T-helper 2 cell treated with Interferon-gamma antibody and Interleukin-4, amounts not matched to agents 5 μg/mL and 100 μg/mL, for 36 hours (primary cell): Measurements from ENCODE around the gene TBL3.

Experiments
- DNase-seq: peaks from one replicate; pipeline ENCODE4 v3.0.0; 2021; ENCODE audit warnings: low spot score
- H3K27ac Mint-ChIP-seq: one replicate; pipeline ENCODE4 v1.8.0; 2021; ENCODE audit warnings: mild to moderate bottlenecking, mixed read lengths
- H3K27me3 Mint-ChIP-seq: one replicate; pipeline ENCODE4 v1.8.0; 2021; ENCODE audit warnings: low read depth, mixed read lengths
- H3K36me3 Mint-ChIP-seq: one replicate; pipeline ENCODE4 v1.8.0; 2021; ENCODE audit warnings: low read depth, mixed read lengths
- H3K4me1 Mint-ChIP-seq: one replicate; pipeline ENCODE4 v1.8.0; 2021; ENCODE audit warnings: low read depth, mixed read lengths
- H3K4me3 Mint-ChIP-seq: one replicate; pipeline ENCODE4 v1.8.0; 2022; ENCODE audit warnings: mild to moderate bottlenecking, moderate library complexity, mixed read lengths
- H3K9me3 Mint-ChIP-seq: one replicate; pipeline ENCODE4 v1.8.0; 2021; ENCODE audit warnings: mixed read lengths

TBL3 gene

GRCh38 chr16:1965396-1966001 lies 6.4 kb upstream of the TBL3 start:
- peak overlapping the region; percentile 97 for H3K27ac Mint-ChIP-seq
- no peak for DNase-seq
- H3K9me3 Mint-ChIP-seq, result no peaks in the 10 kb centered on the region
- no peaks in the 10 kb centered on the region for H3K27me3 Mint-ChIP-seq
- H3K4me3 Mint-ChIP-seq, result peak overlapping the region; percentile 97
- H3K4me1 Mint-ChIP-seq, result peaks cover 23% of the 10 kb centered on the region
- peaks cover 37% of the 10 kb centered on the region for H3K36me3 Mint-ChIP-seq

- Mint-ChIP-seq H3K36me3 (peaks cover 30% of the 10 kb centered on the region), H3K27ac (peak within 1 kb of the TSS; percentile 97), H3K4me1 (peaks cover 18% of the 10 kb centered on the region), H3K27me3 (no peaks in the 10 kb centered on the region), H3K4me3 (peak within 1 kb of the TSS; percentile 97), H3K9me3 (no peaks in the 10 kb centered on the region)
- DNase-seq, result no peak
Measured at GRCh38 chr16:1966460-1966859, 5.4 kb upstream of the TBL3 start, which contains the start of gene RNF151. Gene RNF151 (plus strand): TSS chr16:1966856. CDS start chr16:1966882, 26 bp downstream.

- Mint-ChIP-seq H3K27ac (no peak overlapping the region), H3K4me3 (no peak overlapping the region), H3K4me1 (peaks cover 23% of the 10 kb centered on the region), H3K27me3 (no peaks in the 10 kb centered on the region), H3K9me3 (no peaks in the 10 kb centered on the region), H3K36me3 (peaks cover 13% of the 10 kb centered on the region)
- DNase-seq, result no peak
Measured at GRCh38 chr16:1968146-1968953, 3.5 kb upstream of the TBL3 start.

- H3K36me3 Mint-ChIP-seq, result peaks cover 7% of the 10 kb centered on the region
- peak overlapping the region; percentile 97 for H3K4me3 Mint-ChIP-seq
- H3K4me1 Mint-ChIP-seq, result peaks cover 14% of the 10 kb centered on the region
- no peak for DNase-seq
- H3K9me3 Mint-ChIP-seq, result no peaks in the 10 kb centered on the region
- peak overlapping the region; percentile 98 for H3K27ac Mint-ChIP-seq
- no peaks in the 10 kb centered on the region for H3K27me3 Mint-ChIP-seq
Measured at GRCh38 chr16:1972490-1972877, 631 bp downstream of the TBL3 start.

- no peak for DNase-seq
- H3K4me1 Mint-ChIP-seq, result peaks cover 14% of the 10 kb centered on the region
- H3K36me3 Mint-ChIP-seq, result peaks cover 9% of the 10 kb centered on the region
- peak overlapping the region; percentile 34 for H3K4me3 Mint-ChIP-seq
- H3K27ac Mint-ChIP-seq, result no peak overlapping the region
- H3K9me3 Mint-ChIP-seq, result no peaks in the 10 kb centered on the region
- no peaks in the 10 kb centered on the region for H3K27me3 Mint-ChIP-seq
Measured at GRCh38 chr16:1973461-1974156, 1.8 kb downstream of the TBL3 start.

- no peak for DNase-seq
- H3K4me3 Mint-ChIP-seq, result no peak overlapping the region
- no peaks in the 10 kb centered on the region for H3K27me3 Mint-ChIP-seq
- H3K36me3 Mint-ChIP-seq, result peaks cover 9% of the 10 kb centered on the region
- no peak overlapping the region for H3K27ac Mint-ChIP-seq
- no peaks in the 10 kb centered on the region for H3K9me3 Mint-ChIP-seq
- peaks cover 14% of the 10 kb centered on the region for H3K4me1 Mint-ChIP-seq
Measured at GRCh38 chr16:1974157-1975070, 2.6 kb downstream of the TBL3 start.

- H3K4me1 Mint-ChIP-seq, result peaks cover 14% of the 10 kb centered on the region
- H3K9me3 Mint-ChIP-seq, result no peaks in the 10 kb centered on the region
- H3K4me3 Mint-ChIP-seq, result no peak overlapping the region
- DNase-seq, result no peak
- H3K27me3 Mint-ChIP-seq, result peaks cover 5% of the 10 kb centered on the region
- peaks cover 9% of the 10 kb centered on the region for H3K36me3 Mint-ChIP-seq
- H3K27ac Mint-ChIP-seq, result no peak overlapping the region
Measured at GRCh38 chr16:1975432-1976215, 3.8 kb downstream of the TBL3 start.

GRCh38 chr16:1976216-1976520 lies 4.3 kb downstream of the TBL3 start:
- Mint-ChIP-seq H3K4me3 (no peak overlapping the region), H3K9me3 (no peaks in the 10 kb centered on the region), H3K36me3 (peaks cover 9% of the 10 kb centered on the region), H3K4me1 (peaks cover 11% of the 10 kb centered on the region), H3K27ac (no peak overlapping the region), H3K27me3 (peaks cover 10% of the 10 kb centered on the region)
- DNase-seq, result no peak

GRCh38 chr16:1976951-1977874 lies 5.4 kb downstream of the TBL3 start:
- Mint-ChIP-seq H3K36me3 (peaks cover 6% of the 10 kb centered on the region), H3K27ac (no peak overlapping the region), H3K9me3 (no peaks in the 10 kb centered on the region), H3K4me3 (no peak overlapping the region), H3K4me1 (peaks cover 8% of the 10 kb centered on the region), H3K27me3 (peaks cover 19% of the 10 kb centered on the region)
- no peak for DNase-seq

GRCh38 chr16:1977875-1978268 lies 6.0 kb downstream of the TBL3 start:
- Mint-ChIP-seq H3K9me3 (no peaks in the 10 kb centered on the region), H3K4me1 (peaks cover 5% of the 10 kb centered on the region), H3K27me3 (peaks cover 25% of the 10 kb centered on the region), H3K36me3 (peaks cover 6% of the 10 kb centered on the region), H3K27ac (no peak overlapping the region), H3K4me3 (no peak overlapping the region)
- no peak for DNase-seq

- H3K27me3 Mint-ChIP-seq, result peaks cover 30% of the 10 kb centered on the region
- peaks cover 4% of the 10 kb centered on the region for H3K4me1 Mint-ChIP-seq
- H3K4me3 Mint-ChIP-seq, result no peak overlapping the region
- DNase-seq, result no peak
- H3K36me3 Mint-ChIP-seq, result peaks cover 6% of the 10 kb centered on the region
- H3K9me3 Mint-ChIP-seq, result no peaks in the 10 kb centered on the region
- no peak overlapping the region for H3K27ac Mint-ChIP-seq
Measured at GRCh38 chr16:1978476-1979120, 6.7 kb downstream of the TBL3 start.
